Measurements from ENCODE around the gene RBMS3.

The RBMS3 gene

DNA sequence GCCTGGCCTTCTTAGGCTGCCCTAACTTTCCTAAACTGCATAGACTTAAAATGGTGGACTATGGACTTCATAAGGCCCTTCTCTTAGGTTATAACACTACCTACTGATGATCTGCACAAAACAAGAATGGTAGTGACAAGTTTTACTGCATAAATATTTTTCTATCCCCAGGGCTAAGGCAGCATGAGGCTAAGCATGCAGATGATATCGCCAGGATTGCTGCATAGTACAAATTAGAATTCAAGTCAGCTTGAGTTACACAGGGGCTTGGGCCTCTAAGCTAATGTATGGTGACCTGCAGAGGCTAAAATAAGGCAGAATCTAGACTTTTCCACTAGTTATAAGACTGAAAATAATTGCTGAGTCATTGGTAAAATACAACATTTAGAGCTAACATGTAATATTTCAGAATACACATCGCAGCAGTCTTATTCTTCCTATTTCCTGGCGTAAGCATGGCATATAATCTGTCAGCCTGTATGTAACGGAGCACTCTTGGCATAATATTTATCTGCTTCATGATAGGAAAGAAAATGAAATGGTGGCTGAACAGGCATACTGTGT, 15.3 kb upstream of the RBMS3 start:
- H3K27ac Mint-ChIP-seq, result no peak overlapping the region
- H3K27me3 Mint-ChIP-seq, result no peaks in the 10 kb centered on the region
- no peaks in the 10 kb centered on the region for H3K4me1 Mint-ChIP-seq (ENCODE audit: low read depth)
- no peaks in the 10 kb centered on the region for H3K36me3 Mint-ChIP-seq
- H3K9me3 Mint-ChIP-seq (ENCODE audit: low read depth), result no peaks in the 10 kb centered on the region
- H3K4me3 Mint-ChIP-seq, result no peak overlapping the region

DNA sequence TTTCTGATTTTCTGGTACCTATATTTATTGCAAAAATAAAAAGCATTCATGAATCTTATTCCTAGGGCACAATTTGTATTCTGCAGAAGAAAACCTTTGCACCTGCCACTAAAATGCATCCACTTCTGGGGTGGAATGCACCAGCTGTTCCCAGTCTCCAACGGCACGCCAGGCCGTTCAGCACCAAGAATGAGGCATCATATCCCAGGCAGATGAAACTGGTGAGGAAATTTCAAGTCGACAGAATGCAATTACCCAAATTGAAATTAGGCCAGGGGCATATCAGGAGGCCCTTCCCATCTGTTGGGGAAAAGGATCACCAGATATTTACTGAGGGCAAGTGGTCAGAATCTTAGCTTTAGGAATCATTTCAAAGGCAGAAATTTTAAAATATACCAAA, 13.6 kb upstream of the RBMS3 start:
- no peaks in the 10 kb centered on the region for H3K4me1 Mint-ChIP-seq (ENCODE audit: low read depth)

DNA sequence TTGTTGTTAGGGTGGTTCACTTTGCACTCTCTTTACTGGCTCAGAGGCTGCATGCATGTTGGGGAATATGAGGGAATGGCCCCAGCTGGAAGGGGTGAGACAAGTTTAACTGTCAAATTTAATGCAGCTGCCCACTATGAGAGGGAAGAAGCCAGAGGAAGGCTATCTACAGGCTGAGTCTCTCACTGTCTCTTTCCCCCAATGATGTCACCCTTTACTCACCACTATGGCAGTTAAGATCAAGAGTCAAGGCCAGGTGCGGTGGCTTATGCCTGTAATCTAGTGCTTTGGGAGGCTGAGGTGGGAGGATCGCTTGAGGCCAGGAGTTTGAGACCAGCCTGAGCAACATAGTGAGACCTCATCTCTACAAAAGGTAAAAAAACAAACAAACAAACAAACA, 12.2 kb upstream of the RBMS3 start:
- Mint-ChIP-seq H3K27me3 (no peaks in the 10 kb centered on the region), H3K27ac (no peak overlapping the region), H3K4me3 (no peak overlapping the region), H3K9me3 (ENCODE audit: low read depth) (no peaks in the 10 kb centered on the region), H3K36me3 (no peaks in the 10 kb centered on the region), H3K4me1 (ENCODE audit: low read depth) (no peaks in the 10 kb centered on the region)

More for the DNA sequence above, 13.6 kb upstream of the RBMS3 start:
- Mint-ChIP-seq H3K36me3 (no peaks in the 10 kb centered on the region), H3K27me3 (no peaks in the 10 kb centered on the region), H3K27ac (no peak overlapping the region), H3K4me3 (no peak overlapping the region), H3K9me3 (ENCODE audit: low read depth) (no peaks in the 10 kb centered on the region)

DNA sequence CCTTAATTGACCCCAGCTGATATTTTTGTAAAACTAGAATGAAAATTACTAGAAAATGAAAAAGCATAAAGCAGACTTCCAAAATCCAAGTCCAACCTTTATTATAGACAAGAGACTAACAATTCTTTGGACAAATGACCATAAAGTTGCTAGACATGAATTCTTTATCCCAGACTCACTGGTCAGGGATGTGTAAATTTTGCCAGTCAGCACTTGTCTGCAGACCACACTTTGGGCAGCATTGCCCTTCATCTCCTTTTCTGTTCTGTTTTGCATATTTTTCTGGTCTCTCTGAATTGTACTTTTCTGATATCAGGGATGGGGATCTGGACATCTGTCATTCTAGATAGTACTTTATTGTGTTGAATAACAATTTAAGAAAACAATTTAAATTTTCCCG, 10.1 kb upstream of the RBMS3 start:
- no peaks in the 10 kb centered on the region for H3K27me3 Mint-ChIP-seq
- H3K4me3 Mint-ChIP-seq, result no peak overlapping the region
- no peaks in the 10 kb centered on the region for H3K4me1 Mint-ChIP-seq (ENCODE audit: low read depth)
- no peaks in the 10 kb centered on the region for H3K36me3 Mint-ChIP-seq
- H3K27ac Mint-ChIP-seq, result no peak overlapping the region
- no peaks in the 10 kb centered on the region for H3K9me3 Mint-ChIP-seq (ENCODE audit: low read depth)

DNA sequence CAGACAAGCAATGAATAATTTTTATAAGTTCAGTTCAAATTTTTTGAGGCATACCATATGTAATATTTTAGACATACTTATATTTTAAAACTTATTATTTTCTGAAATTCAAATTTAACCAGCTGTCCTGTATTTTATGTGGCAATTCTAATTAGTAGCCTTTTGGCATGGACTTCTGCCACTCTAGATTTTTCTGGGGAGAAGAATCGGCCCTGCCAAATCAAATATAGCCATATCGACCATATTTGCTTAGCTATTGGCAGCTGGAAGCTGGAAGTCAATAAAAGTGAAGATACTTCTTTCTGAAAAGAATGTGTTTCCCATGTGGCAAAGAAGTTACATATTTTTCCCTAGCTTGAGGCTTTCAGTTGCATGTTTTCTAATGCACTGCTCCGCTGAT, 9.4 kb upstream of the RBMS3 start:
- Mint-ChIP-seq H3K4me1 (ENCODE audit: low read depth) (no peaks in the 10 kb centered on the region), H3K27me3 (no peaks in the 10 kb centered on the region), H3K36me3 (no peaks in the 10 kb centered on the region), H3K9me3 (ENCODE audit: low read depth) (no peaks in the 10 kb centered on the region), H3K27ac (no peak overlapping the region), H3K4me3 (no peak overlapping the region)

DNA sequence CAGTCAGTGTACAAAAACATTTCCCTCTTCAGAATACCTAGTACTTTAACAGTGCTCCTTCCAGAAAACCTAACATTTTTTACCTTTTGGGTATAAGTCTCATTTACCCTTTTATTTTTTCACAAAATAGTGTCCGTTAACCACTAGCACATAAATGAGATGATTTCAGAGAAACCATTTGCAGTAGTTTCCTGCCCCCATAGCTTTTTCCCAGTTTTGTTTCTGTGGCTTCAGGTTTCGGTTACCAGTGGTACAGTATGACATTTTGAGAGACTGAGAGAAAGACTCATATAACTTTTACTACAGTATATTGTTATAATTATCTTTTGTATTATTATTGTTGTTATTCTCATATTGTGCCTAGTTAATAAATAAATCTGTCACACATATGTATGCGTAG, 6.2 kb upstream of the RBMS3 start:
- H3K27me3 Mint-ChIP-seq, result no peaks in the 10 kb centered on the region
- H3K4me1 Mint-ChIP-seq (ENCODE audit: low read depth), result no peaks in the 10 kb centered on the region
- no peaks in the 10 kb centered on the region for H3K9me3 Mint-ChIP-seq (ENCODE audit: low read depth)
- H3K36me3 Mint-ChIP-seq, result no peaks in the 10 kb centered on the region
- H3K4me3 Mint-ChIP-seq, result no peak overlapping the region
- no peak overlapping the region for H3K27ac Mint-ChIP-seq

DNA sequence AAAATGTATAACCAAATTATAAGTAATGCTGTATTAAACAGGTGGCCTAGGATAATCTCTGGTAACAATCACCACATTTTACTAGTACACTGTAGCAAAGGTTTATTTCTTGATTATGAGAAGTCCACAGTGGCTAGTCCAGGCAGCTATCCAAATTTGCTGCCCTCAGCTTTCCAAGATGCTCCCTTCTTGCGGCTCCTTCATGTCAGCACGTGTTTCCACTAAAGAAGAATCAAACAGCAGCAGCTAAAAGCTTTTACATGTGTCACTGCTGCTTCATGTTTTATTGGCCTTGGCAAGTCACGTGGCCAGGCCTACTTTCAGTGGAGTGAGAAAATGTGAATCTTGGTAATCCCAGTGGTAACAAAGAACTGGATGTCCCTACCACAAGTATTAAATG, 5.6 kb upstream of the RBMS3 start:
- Mint-ChIP-seq H3K27ac (no peak overlapping the region), H3K4me1 (ENCODE audit: low read depth) (peaks cover under 1% of the 10 kb centered on the region), H3K27me3 (no peaks in the 10 kb centered on the region), H3K9me3 (ENCODE audit: low read depth) (no peaks in the 10 kb centered on the region), H3K4me3 (no peak overlapping the region), H3K36me3 (no peaks in the 10 kb centered on the region)

DNA sequence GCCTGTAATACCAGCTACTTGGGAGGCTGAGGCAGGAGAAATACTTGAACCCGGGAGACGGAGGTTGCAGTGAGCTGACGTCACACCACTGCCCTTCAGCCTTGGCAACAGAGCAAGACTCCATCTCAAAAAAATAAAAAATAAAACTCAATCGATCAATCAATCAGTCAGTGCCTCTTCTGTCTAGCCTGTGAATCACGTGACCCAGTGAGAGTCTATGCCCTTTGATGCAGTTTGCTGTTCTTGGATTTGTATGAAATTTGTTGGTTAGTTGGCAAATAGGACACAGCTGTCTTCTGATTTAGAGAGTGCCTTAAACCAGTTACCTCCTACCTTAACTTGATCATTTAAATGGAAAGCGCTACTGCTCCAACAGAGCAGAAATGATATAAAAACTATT, 3.6 kb upstream of the RBMS3 start:
- Mint-ChIP-seq H3K9me3 (ENCODE audit: low read depth) (no peaks in the 10 kb centered on the region), H3K36me3 (no peaks in the 10 kb centered on the region), H3K4me1 (ENCODE audit: low read depth) (peaks cover 19% of the 10 kb centered on the region), H3K27ac (no peak overlapping the region), H3K4me3 (no peak overlapping the region), H3K27me3 (no peaks in the 10 kb centered on the region)

DNA sequence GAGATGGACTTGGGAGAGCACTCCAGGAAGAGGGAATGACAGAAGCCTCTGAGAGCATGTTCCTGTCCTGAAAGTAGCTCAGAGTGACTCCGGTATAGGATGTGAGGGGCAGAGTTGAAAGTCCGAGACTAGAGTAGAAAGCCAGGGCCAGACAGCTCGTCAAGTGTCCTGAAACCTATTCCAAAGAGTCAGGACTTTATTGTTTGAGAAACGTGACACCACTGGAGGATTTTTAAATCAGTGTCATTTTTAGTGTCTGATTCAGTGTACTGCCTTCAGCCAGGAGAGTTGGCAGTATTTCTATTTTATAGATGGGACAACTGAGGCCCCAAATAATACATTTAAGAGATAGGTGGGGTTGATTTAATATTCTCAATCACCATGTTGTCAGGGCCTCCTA, 1.6 kb upstream of the RBMS3 start:
- Mint-ChIP-seq H3K4me1 (ENCODE audit: low read depth) (peaks cover 30% of the 10 kb centered on the region), H3K27me3 (peaks cover 2% of the 10 kb centered on the region), H3K27ac (no peak overlapping the region), H3K9me3 (ENCODE audit: low read depth) (no peaks in the 10 kb centered on the region), H3K36me3 (no peaks in the 10 kb centered on the region), H3K4me3 (no peak overlapping the region)

DNA sequence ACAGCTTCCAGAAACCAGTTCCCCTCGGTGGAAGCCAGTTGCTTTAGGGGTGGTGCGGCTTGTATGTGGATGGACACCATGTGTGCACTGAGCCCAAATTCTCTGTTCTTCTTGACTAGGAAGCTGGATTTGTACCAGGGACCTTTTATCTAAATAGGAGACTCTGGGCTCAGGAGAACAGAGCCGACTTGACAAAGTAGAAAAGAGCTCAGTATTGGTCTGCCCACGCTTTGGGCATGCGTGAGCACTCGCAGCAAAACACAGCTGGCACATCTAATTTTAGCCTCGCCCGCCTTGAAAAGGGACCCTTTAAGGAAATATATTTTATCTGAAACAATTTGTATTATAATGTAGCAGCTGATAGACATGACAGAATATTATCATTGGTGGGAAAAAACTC, 1.1 kb upstream of the RBMS3 start:
- Mint-ChIP-seq H3K36me3 (no peaks in the 10 kb centered on the region), H3K4me3 (peak overlapping the region; percentile 27), H3K4me1 (ENCODE audit: low read depth) (peaks cover 30% of the 10 kb centered on the region), H3K27ac (no peak overlapping the region), H3K9me3 (ENCODE audit: low read depth) (no peaks in the 10 kb centered on the region), H3K27me3 (peaks cover 2% of the 10 kb centered on the region)

DNA sequence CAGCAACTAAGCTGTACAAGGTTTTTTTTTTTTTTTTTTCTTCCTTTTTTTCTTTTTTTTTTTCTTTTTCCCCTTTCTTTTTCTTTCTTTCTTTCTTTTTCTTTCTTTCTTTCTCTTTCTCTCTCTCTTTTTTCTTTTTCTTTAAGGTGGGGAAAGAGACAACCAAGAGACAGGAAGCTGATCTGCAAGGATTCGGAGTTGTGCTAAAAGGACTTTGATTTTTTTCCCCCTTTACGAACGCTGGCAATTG, 148 bp downstream of the RBMS3 start:
- Mint-ChIP-seq H3K27ac (peak overlapping the region; percentile 13), H3K4me3 (peak overlapping the region; percentile 86), H3K4me1 (ENCODE audit: low read depth) (peaks cover 30% of the 10 kb centered on the region)

DNA sequence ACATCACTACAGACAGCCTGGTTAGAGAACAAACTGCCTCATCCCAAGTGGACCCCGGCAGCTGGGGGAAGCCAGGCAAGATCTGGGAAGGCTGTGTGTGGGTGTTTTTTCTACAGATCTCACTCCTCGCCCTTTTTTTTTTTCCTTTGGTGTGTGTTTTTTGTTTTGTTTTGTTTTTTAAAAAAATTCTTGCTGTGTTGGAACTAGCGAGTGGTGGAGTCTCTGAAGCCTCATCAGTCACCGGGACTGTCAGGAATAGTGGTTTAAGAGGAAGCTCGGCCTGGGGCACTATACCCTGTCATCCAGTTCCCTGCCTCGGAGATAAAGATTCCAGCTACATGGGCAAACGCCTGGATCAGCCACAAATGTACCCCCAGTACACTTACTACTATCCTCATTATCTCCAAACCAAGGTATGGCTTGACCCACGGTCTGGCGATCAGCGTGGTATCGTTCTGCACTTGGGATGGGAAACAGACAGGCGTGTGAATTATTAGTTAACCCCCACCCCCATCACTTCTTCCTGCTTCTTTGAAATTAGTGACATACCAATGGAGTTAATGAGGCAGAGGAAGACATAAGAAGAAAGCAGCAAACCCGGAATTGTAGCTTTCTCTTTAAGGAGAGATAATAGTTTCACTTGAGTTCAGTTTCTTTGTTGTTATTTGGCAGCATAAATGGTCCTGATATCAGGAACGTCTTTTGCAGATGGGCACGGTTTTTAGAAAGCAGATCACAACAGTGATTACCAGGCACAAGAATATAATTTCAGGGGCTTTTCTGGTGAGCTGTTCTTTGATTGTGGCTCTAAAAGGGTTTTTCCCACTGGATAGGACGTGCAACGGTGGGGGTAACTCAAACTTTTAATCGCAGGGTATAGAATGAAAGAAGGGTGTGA, 722 bp downstream of the RBMS3 start:
- H3K4me1 Mint-ChIP-seq (ENCODE audit: low read depth), result peaks cover 30% of the 10 kb centered on the region
- peak overlapping the region; percentile 86 for H3K4me3 Mint-ChIP-seq

More for the DNA sequence above, 148 bp downstream of the RBMS3 start:
- Mint-ChIP-seq H3K36me3 (no peaks in the 10 kb centered on the region), H3K9me3 (ENCODE audit: low read depth) (no peaks in the 10 kb centered on the region), H3K27me3 (peaks cover 6% of the 10 kb centered on the region)

DNA sequence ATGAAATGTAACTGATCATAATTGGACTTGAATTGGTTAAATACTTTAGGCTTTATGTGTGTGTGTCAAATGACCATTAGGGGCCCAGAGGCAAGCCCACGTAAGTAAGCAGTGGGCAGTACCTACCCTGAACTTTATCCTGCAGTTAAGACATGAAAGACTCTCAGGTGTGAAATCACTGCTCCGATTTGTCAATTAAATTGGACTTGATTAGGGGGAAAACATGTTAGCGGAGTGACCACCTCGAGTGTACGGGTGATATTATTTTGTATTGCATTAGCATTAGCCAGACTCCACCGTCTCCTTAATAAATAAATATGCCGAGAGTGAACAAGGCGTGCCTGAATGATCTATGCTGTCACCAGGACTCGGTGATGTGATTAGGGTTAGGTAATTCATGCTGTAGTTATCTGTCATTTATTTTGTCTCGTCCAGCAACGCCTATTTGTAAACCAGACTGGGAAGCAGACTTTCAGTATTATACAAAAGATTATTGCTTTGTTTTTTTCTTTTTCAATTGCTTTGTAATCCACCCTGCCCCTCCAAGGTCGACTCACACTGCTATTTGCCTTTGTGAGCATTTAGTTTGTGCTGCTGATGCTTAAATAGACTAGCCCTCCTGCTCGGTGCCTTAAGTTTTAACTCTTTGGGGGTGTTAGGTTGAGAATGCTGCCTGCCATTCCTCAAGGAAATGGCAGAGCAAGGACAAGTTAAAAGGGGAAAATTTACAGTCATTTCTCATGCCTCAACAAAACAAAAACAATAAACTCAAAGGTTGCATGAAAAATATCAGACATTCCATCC, 1.8 kb downstream of the RBMS3 start:
- Mint-ChIP-seq H3K27me3 (peaks cover 9% of the 10 kb centered on the region), H3K27ac (no peak overlapping the region), H3K9me3 (ENCODE audit: low read depth) (no peaks in the 10 kb centered on the region), H3K36me3 (no peaks in the 10 kb centered on the region), H3K4me1 (ENCODE audit: low read depth) (peaks cover 30% of the 10 kb centered on the region), H3K4me3 (peak overlapping the region; percentile 86)

More for the DNA sequence above, 722 bp downstream of the RBMS3 start:
- no peaks in the 10 kb centered on the region for H3K36me3 Mint-ChIP-seq
- H3K27me3 Mint-ChIP-seq, result peaks cover 6% of the 10 kb centered on the region
- H3K9me3 Mint-ChIP-seq (ENCODE audit: low read depth), result no peaks in the 10 kb centered on the region
- H3K27ac Mint-ChIP-seq, result peak overlapping the region; percentile 42

DNA sequence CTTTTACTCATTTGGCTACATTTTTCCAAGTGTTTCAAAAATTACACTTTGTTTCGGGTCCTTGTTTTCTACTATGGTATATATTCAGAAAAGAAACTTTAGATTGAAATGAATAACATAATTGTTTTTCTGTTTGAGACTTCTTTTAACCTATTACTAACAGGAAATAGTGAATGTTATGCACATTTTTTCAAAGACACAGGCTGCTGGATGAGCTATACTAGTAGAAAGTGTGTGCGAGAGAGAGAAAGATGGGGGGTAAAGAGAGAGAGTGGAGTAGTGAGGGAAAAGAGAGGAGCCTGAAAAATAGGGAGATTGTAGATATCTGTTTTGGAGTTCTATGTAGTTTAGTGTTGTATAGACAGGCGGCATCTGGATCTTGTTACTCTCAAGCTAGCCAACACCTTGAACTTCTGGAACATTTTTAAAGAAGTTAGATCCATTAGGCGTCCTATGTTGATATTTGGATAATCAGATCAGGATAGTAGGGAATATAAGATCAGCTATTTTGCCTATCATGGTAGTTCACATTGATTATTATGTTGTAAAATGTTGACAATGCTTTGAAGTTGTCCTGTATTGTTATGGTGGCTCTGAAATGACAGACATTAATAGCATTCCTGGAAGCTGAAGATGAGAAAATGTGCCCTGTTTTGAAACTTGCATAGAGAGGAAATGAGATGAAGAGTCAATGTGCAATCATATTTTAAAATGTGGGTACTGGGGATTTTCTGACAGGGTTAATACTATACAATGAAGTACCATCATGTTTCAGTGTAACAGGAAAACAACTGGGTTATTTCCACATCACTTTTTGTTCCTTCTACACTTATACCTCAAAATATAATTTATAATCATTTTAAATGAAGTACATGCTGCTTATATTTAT, 2.6 kb downstream of the RBMS3 start:
- Mint-ChIP-seq H3K4me3 (peak overlapping the region; percentile 4), H3K36me3 (no peaks in the 10 kb centered on the region), H3K27ac (peak overlapping the region; percentile 7), H3K27me3 (peaks cover 9% of the 10 kb centered on the region), H3K9me3 (ENCODE audit: low read depth) (no peaks in the 10 kb centered on the region), H3K4me1 (ENCODE audit: low read depth) (peaks cover 30% of the 10 kb centered on the region)
